Stimulated activated CD8-positive, alpha-beta memory T cell treated with anti-CD3 and anti-CD28 coated beads, Interleukin-4, amount 100 ng/mL, for 48 hours (primary cell): ENCODE results near the gene ARHGAP18.
A peak's percentile ranks its signal among the peaks of the same experiment; 100 is the strongest.

Source experiments
- DNase-seq: peaks from one replicate; pipeline ENCODE4 v3.0.0-alpha.2; 2020

Gene ARHGAP18

GRCh38 chr6:129709769-129710449 lies at the start of gene ARHGAP18:
TSS of gene ARHGAP18 (minus strand) at chr6:129710177. CDS start at chr6:129710136, 41 bp downstream.
- DNase-seq, result peak; percentile 84

- DNase-seq, result no peak
These were observed 45.8 kb upstream of the ARHGAP18 start for GRCh38 chr6:129755787-129756186.

- no peak for DNase-seq
These were observed 44.8 kb upstream of the ARHGAP18 start for GRCh38 chr6:129754750-129755149.

- DNase-seq, result no peak
These were observed 43.4 kb upstream of the ARHGAP18 start for GRCh38 chr6:129753422-129753821.

- no peak for DNase-seq
These were observed 41.4 kb upstream of the ARHGAP18 start for GRCh38 chr6:129751384-129751783.

- DNase-seq, result no peak
These were observed 40.4 kb upstream of the ARHGAP18 start for GRCh38 chr6:129750360-129750759.

GRCh38 chr6:129749749-129750120 lies 39.8 kb upstream of the ARHGAP18 start:
- no peak for DNase-seq

GRCh38 chr6:129748901-129749748 lies 39.1 kb upstream of the ARHGAP18 start:
- DNase-seq, result no peak

GRCh38 chr6:129748212-129748900 lies 38.4 kb upstream of the ARHGAP18 start:
- DNase-seq, result peak; percentile 70

- no peak for DNase-seq
These were observed 37.7 kb upstream of the ARHGAP18 start for GRCh38 chr6:129747588-129748112.

GRCh38 chr6:129744880-129745237 lies 34.9 kb upstream of the ARHGAP18 start:
- DNase-seq, result no peak

GRCh38 chr6:129744201-129744879 lies 34.4 kb upstream of the ARHGAP18 start:
- no peak for DNase-seq

- no peak for DNase-seq
These were observed 30.0 kb upstream of the ARHGAP18 start for GRCh38 chr6:129740013-129740412.

- no peak for DNase-seq
These were observed 26.1 kb upstream of the ARHGAP18 start for GRCh38 chr6:129736105-129736504.

GRCh38 chr6:129733290-129733689 lies 23.3 kb upstream of the ARHGAP18 start:
- DNase-seq, result no peak

- no peak for DNase-seq
These were observed 22.6 kb upstream of the ARHGAP18 start for GRCh38 chr6:129732542-129732941.

- no peak for DNase-seq
These were observed 22.1 kb upstream of the ARHGAP18 start for GRCh38 chr6:129732034-129732433.

- DNase-seq, result no peak
These were observed 21.5 kb upstream of the ARHGAP18 start for GRCh38 chr6:129731428-129731827.

- no peak for DNase-seq
These were observed 20.6 kb upstream of the ARHGAP18 start for GRCh38 chr6:129730477-129731165.

- DNase-seq, result no peak
These were observed 16.7 kb upstream of the ARHGAP18 start for GRCh38 chr6:129726650-129727049.

GRCh38 chr6:129725341-129725740 lies 15.4 kb upstream of the ARHGAP18 start:
- DNase-seq, result no peak

- DNase-seq, result no peak
These were observed 9.7 kb upstream of the ARHGAP18 start for GRCh38 chr6:129719692-129720091.
